Esophagus muscularis mucosa (tissue), 4 donors: ENCODE data around the gene TBC1D14. TPM values are rescaled to one million over a fixed set of nuclear protein-coding genes. Genes with fewer than 3 reads are reported as not detected.
"Not testable (repeated sequence)": the region's sequence is repeated elsewhere in the genome, so short reads cannot be mapped to it uniquely, and the experiment has no call there.

Experiments used
- DNase-seq: peaks from one replicate; pipeline ENCODE4 v3.0.0-alpha.2; 2017; ENCODE audit errors: extremely low spot score
- H3K27ac ChIP-seq, 4 donors: fragments of 200-600 bp; sonication (generic); replicated peaks in 1 of 4; 1 replicate in 3 of 4; 2 replicates in 1 of 4; pipeline ENCODE4 v1.5.1; 2016 to 2019; ENCODE audit warnings: mild to moderate bottlenecking in 1 of 4
- H3K27me3 ChIP-seq, 4 donors: fragments of 200-600 bp; sonication (generic); one replicate each; pipeline versions ENCODE4 v1.5.1 to v1.6.0; 2016 to 2019
- H3K36me3 ChIP-seq, 4 donors: fragments of 200-600 bp; sonication (generic); one replicate each; pipeline ENCODE4 v1.5.1; 2016 to 2019
- H3K4me1 ChIP-seq, 4 donors: fragments of 200-600 bp; sonication (generic); one replicate each; pipeline ENCODE4 v1.5.1; 2016 to 2019
- H3K4me3 ChIP-seq, 4 donors: fragments of 200-600 bp; sonication (generic); 1 replicate in 2 of 4; 2 replicates in 2 of 4; pipeline ENCODE4 v1.5.1; 2016 to 2019; ENCODE audit warnings: mild to moderate bottlenecking in 4 of 4, moderate library complexity in 1 of 4
- H3K9me3 ChIP-seq, 4 donors: fragments of 200-600 bp; sonication (generic); 1 replicate in 3 of 4; 2 replicates in 1 of 4; pipeline ENCODE4 v1.5.1; 2016 to 2019
- EP300 ChIP-seq: sonication (generic); formaldehyde crosslinking; IDR thresholded peaks from one replicate; pipeline ENCODE4 v1.6.1; 2017; ENCODE audit warnings: antibody characterized with exemption
- POLR2A ChIP-seq: fragments of 450-650 bp; IDR thresholded peaks from one replicate; pipeline ENCODE4 v1.6.1; 2017; ENCODE audit warnings: antibody characterized with exemption, moderate library complexity, mild to moderate bottlenecking, low read depth
- POLR2AphosphoS5 ChIP-seq, 2 donors: sonication (generic); formaldehyde crosslinking; IDR thresholded peaks; one replicate each; pipeline ENCODE4 v1.6.1; 2017; ENCODE audit warnings: antibody characterized with exemption in 2 of 2
- WGBS: methylation state at CpG from one replicate; pipeline ENCODE4 v1.1.5; 2018; 5-methylcytosine and 5-hydroxymethylcytosine counted together
- intact Hi-C: fragments of 100-400 bp; cut with DNase I; formaldehyde crosslinking; loops from one replicate; pipeline ENCODE4 v1.15.1; 2023
- total RNA-seq, 4 donors: library from RNA; depleted of rRNA; stranded (reverse); fragments of >200 nt; gene quantifications; one replicate each; pipeline versions ENCODE4 v1.1.0 to v1.2.1, GENCODE V29; 2016
- TF ChIP-seq, protein P1 (sequence below), 3 experiments: fragments of 200-600 bp in 2 of 3; fragments of 450-650 bp in 1 of 3; sonication (generic) in 2 of 3; IDR thresholded peaks; one replicate each; pipeline ENCODE4 v1.5.1; 2017 to 2019; ENCODE audit warnings: antibody characterized with exemption in 3 of 3, mild to moderate bottlenecking in 2 of 3, moderate library complexity in 1 of 3

The TBC1D14 gene
- total RNA-seq, 4 donors from 2014 or later = 37.0 to 49.4 (median 44.2) TPM

DNA sequence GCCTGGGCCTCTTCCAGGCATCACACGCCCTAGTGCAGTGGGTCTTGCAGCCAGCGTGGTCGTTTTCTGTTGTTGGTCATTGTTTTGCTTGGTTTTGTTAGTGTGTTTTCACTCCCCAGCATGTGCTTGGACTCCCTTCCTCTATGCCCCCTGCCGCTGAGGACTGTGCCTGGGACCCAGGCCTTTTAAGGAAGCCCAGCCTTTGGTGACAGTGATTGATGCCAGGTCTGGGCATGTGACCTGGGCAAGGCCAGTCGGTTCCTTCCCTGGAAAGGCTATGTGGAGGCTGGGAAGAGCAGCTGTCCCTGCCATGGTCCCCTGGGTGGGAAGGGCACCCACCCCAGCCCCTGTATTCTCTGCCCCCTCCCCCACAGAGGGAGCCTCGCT lies 167.1 kb downstream of the TBC1D14 start:
- no peak for DNase-seq
- Histone ChIP-seq H3K4me3 (no peak overlapping the region), H3K27me3 (no peaks in the 10 kb centered on the region), H3K9me3 (no peaks in the 10 kb centered on the region), H3K36me3 (no peaks in the 10 kb centered on the region), H3K27ac (no peak overlapping the region), H3K4me1 (peaks cover 0 to under 1% (median 0%) of the 10 kb centered on the region in 4 donors)
- intact Hi-C loops = no loop called here
- no peak for TF ChIP-seq EP300
- no peak for TF ChIP-seq POLR2AphosphoS5 (IDR thresholded peaks at IDR 0.05)
- TF ChIP-seq, protein P1, sequence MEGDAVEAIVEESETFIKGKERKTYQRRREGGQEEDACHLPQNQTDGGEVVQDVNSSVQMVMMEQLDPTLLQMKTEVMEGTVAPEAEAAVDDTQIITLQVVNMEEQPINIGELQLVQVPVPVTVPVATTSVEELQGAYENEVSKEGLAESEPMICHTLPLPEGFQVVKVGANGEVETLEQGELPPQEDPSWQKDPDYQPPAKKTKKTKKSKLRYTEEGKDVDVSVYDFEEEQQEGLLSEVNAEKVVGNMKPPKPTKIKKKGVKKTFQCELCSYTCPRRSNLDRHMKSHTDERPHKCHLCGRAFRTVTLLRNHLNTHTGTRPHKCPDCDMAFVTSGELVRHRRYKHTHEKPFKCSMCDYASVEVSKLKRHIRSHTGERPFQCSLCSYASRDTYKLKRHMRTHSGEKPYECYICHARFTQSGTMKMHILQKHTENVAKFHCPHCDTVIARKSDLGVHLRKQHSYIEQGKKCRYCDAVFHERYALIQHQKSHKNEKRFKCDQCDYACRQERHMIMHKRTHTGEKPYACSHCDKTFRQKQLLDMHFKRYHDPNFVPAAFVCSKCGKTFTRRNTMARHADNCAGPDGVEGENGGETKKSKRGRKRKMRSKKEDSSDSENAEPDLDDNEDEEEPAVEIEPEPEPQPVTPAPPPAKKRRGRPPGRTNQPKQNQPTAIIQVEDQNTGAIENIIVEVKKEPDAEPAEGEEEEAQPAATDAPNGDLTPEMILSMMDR (IDR thresholded peaks at IDR 0.05) = no peak
- no peak for TF ChIP-seq POLR2A
- 58% methylated on average over 6 of the region's 6 CpGs for WGBS

DNA sequence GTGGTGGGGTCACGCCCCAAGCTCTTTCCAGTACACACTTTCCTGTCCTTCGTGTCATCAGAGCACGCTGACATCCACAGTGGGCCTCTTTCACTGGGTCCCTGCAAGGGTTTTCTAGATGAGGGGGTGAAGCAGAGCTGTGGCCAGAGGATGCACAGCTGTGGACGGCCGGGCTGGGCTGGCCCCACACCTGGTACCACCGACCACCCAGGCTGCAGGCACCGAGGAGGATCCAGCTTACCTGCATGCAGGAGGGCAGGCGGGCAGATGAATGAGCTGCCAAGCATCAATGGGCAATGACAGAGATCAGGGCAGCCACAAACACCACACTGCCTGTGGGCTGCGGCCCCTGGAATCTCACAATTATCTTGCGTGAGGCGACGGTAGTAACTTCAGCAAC lies 167.7 kb downstream of the TBC1D14 start:
- intact Hi-C loops = no loop called here

DNA sequence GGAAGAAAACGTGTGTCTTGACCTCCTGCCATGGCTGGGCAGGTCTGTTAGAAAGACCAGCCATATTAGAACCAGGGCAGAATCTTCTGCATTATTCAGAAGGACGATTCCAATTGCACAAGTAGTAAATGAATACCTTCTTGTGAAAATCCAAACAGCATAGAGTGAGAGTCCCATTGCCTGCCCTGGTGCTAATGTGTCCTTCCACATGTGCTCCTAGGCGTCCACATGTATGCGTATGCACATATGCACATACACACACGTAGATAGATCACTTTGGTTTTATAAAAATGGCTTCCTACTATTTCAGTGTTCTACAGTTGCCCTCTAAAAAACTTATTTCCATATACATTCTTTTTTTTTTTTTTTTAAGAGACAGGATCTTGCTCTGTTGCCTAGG lies 168.4 kb downstream of the TBC1D14 start:
- no peak overlapping the region for H3K27ac ChIP-seq
- intact Hi-C loops = no loop called here
- peaks cover 0 to 7% (median 6%) of the 10 kb centered on the region in 4 donors for H3K4me1 ChIP-seq
- TF ChIP-seq, protein P1 (IDR thresholded peaks at IDR 0.05) = no peak
- no peak for TF ChIP-seq EP300
- TF ChIP-seq POLR2AphosphoS5 (IDR thresholded peaks at IDR 0.05) = no peak
- TF ChIP-seq POLR2A = no peak
- no peaks in the 10 kb centered on the region for H3K9me3 ChIP-seq
- WGBS = 85% methylated on average over 5 of the region's 5 CpGs
- no peaks in the 10 kb centered on the region for H3K27me3 ChIP-seq
- DNase-seq = no peak
- no peak overlapping the region for H3K4me3 ChIP-seq
- H3K36me3 ChIP-seq = no peaks in the 10 kb centered on the region

More for the DNA sequence above, 167.7 kb downstream of the TBC1D14 start:
- no peak overlapping the region for H3K4me3 ChIP-seq
- H3K27me3 ChIP-seq = no peaks in the 10 kb centered on the region
- WGBS = 100% methylated on average over 4 of the region's 12 CpGs
- H3K9me3 ChIP-seq = no peaks in the 10 kb centered on the region
- TF ChIP-seq POLR2A (no peak), EP300 (no peak)
- TF ChIP-seq, protein P1 (IDR thresholded peaks at IDR 0.05) = no peak
- DNase-seq = no peak
- no peaks in the 10 kb centered on the region for H3K36me3 ChIP-seq
- peaks cover 0 to 6% (median 6%) of the 10 kb centered on the region in 4 donors for H3K4me1 ChIP-seq
- H3K27ac ChIP-seq = no peak overlapping the region

DNA sequence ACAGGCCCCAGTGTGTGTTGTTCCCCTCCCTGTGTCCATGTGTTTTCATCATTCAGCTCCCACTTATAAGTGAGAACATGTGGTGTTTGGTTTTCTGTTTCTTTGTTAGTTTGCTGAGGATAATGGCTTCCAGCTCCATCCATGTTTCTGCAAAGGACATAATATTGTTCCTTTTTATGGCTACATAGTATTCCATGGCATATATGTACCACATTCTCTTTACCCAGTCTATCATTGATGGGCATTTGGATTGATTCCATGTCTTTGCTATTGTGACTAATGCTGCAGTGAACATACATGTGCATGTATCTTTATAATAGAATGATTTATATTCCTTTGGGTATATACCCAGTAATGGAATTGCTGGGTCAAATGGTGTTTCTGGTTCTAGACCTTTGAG lies 169.9 kb downstream of the TBC1D14 start:
- DNase-seq, H3K9me3 ChIP-seq, H3K36me3 ChIP-seq, intact Hi-C loops, H3K4me3 ChIP-seq, H3K27ac ChIP-seq, H3K27me3 ChIP-seq, H3K4me1 ChIP-seq: not testable (repeated sequence)

DNA sequence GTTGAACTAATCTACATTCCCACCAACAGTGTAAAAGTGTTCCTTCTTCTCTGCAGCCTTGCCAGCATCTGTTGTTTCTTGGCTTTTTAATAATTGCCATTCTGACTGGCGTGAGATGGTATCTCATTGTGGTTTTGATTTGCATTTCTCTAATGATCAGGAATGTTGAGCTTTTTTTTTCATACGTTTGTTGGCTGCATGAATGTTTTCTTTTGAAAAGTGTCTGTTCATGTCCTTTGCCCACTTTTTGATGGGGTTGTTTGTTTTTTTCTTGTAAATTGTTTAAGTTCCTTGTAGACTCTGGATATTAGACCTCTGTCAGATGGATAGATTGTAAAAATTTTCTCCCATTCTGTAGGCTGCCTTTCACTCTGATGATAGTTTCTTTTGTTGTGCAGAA lies 170.3 kb downstream of the TBC1D14 start:
- DNase-seq, intact Hi-C loops, H3K27me3 ChIP-seq, H3K27ac ChIP-seq, H3K4me1 ChIP-seq, H3K4me3 ChIP-seq, H3K36me3 ChIP-seq, H3K9me3 ChIP-seq: not testable (repeated sequence)
- WGBS = 89% methylated on average over 2 of the region's 2 CpGs

Other genes starting within 250 kb of the TBC1D14 start
- gene S100P, start 215.9 kb upstream of the TBC1D14 start, total RNA-seq = under 1 TPM in 1 of 4 donors, not detected in 3; 0.99 TPM
- gene MRFAP1L1, start 200.0 kb upstream of the TBC1D14 start, total RNA-seq = 10 to 100 TPM; 55.2 to 60.0 (median 57.0) TPM
- 10 to 100 TPM; 15.8 to 21.9 (median 17.9) TPM for gene BLOC1S4, start 193.7 kb upstream of the TBC1D14 start, total RNA-seq
- gene KIAA0232, start 127.1 kb upstream of the TBC1D14 start, total RNA-seq = 10 to 100 TPM; 34.6 to 54.0 (median 47.8) TPM
- gene TADA2B, start 133.5 kb downstream of the TBC1D14 start, total RNA-seq = 10 to 100 TPM; 19.9 to 31.7 (median 26.3) TPM
- 10 to 100 TPM; 17.0 to 34.2 (median 27.5) TPM for gene GRPEL1, start 158.2 kb downstream of the TBC1D14 start, total RNA-seq